Measurements from ENCODE around the gene RANGAP1.

RANGAP1 gene

GRCh38 chr22:41241133-41241676 is 44.8 kb downstream of the RANGAP1 start:
- DNase-seq: no peak
- in situ Hi-C loops (cut with HindIII; ENCODE audit: low pct_ligation_motif_present, low pct_unique_long_range_greater_than_20kb, low sequenced_read_pairs): no loop called here

- in situ Hi-C loops (cut with HindIII; ENCODE audit: low pct_ligation_motif_present, low pct_unique_long_range_greater_than_20kb, low sequenced_read_pairs): no loop called here
- DNase-seq: no peak
These were observed 45.4 kb downstream of the RANGAP1 start, which contains the start of gene CHADL for GRCh38 chr22:41240377-41241132. Gene CHADL (minus strand): TSS chr22:41240931. CDS start chr22:41240881, 50 bp downstream.

- no peak for DNase-seq
- in situ Hi-C loops (cut with HindIII; ENCODE audit: low pct_ligation_motif_present, low pct_unique_long_range_greater_than_20kb, low sequenced_read_pairs): no loop called here
These were observed 46.4 kb downstream of the RANGAP1 start for GRCh38 chr22:41239443-41240128.

DNA sequence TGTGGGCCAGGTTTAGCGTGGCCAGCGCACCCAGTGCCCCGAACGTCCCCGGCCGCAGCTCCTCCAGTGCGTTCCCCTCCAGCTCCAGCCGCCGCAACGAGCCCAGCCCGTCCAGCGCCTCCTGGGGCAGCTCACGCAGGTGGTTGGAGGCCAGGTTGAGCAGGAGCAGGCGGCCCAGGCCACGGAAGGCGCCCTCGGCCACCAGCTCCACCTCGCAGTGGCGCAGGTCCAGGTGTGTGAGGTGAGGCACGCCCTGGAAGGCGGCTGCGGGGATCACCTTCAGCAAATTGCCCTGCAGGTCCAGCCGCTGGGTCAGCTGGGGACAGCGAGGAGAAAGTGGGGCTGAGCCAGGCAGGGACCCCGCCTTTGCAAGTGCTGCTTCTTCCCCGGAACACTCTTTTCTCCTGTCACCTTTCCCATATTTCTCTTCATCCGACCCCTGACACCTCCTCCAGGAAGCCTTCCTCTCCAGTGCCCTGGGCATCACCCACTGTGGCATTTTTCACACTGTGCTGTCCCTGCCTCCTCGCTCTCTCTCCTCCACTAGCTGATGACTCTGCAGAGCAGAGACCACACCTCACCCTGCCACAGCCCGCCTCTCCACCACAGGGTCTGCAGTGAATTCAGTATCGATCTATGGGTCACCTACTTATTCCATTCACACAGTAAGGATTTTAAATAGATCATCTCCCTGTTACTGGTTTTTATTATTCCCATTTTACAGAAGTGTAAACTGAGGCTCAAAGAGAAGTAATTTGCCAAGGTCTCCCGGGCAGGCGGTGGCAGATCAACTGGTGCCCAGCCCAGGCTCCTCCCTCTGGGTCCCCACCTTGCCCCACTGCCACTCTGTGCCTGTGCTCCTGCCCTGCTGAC is 47.2 kb downstream of the RANGAP1 start:
- in situ Hi-C loops (cut with HindIII; ENCODE audit: low pct_ligation_motif_present, low pct_unique_long_range_greater_than_20kb, low sequenced_read_pairs): no loop called here
- no peak for DNase-seq

DNA sequence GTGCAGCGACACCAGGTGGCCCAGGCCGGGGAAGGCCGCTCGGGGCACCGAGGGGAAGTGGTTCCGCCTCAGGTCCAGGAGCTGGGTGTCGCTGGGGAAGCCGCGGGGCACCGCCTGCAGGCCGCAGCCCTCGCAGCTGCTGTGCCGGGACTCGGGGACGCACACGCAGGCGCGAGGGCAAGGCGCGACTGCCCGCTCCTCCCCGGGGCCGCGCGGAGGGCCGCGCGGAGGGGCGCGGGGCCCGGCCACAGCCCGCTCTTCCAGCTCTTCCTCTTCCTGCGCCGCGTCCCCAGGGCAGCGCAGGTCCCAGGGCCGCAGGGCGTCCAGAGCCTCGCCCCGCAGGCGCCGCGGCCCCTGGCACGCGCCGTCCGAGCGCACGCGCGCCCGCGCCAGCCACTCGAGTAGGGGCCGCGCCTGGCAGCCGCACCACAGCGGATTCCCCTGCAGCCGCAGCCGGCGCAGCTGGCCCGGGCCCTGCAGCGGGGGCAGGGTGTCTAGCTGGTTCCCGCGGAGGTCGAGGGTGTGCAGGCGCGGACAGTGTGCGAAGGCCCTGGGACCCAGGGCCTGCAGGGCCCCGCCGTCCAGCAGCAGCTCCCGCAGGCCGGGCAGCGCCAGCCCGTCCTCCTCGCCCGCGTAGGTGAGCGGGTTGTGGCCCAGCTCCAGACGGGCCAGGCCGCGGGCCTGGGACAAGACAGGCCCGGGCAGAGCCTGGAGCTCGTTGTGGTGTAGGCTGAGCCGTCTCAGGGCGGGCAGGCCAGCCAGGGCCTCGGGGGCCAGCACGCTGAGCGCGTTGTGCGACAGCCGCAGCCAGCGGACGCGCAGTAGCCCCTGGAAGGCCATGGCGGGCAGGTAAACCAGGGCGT is 48.0 kb downstream of the RANGAP1 start:
- peak; percentile 57 for DNase-seq
- in situ Hi-C loops (cut with HindIII; ENCODE audit: low pct_ligation_motif_present, low pct_unique_long_range_greater_than_20kb, low sequenced_read_pairs): no loop called here

DNA sequence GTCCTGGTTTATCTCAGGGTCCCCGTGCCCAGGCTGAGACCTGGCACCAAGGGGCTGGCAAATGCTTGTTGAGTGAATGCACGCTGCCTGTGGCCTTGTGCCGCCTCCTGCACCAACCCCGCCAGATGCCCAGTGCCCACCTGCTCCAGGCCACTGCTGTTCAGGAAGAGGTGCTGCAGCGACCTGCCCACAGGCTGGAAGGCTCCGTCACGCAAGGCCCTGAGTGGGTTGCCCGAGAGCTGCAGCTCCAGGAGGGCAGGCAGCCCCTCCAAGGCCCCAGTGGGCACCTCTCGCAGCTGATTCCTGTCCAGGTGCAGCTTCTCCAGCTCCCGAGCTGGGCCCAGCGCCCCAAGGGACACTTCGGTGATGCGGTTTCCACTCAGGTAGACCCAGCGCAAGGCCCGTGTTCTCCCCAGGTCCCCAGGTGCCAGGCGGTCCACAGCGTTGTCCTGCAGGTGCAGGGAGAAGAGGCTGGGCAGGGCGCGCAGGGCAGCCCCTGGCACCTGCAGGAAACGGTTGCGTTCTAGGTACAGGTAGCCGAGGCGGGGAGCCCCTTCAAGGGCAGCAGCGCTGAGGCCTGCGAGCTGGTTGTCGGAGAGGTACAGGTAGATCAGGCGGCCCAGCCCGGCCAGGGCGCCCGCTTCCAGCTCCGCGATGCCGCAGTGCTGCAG is 48.8 kb downstream of the RANGAP1 start:
- in situ Hi-C loops (cut with HindIII; ENCODE audit: low pct_ligation_motif_present, low pct_unique_long_range_greater_than_20kb, low sequenced_read_pairs): no loop called here
- DNase-seq: no peak

GRCh38 chr22:41234815-41235695 is 50.9 kb downstream of the RANGAP1 start:
- in situ Hi-C loops (cut with HindIII; ENCODE audit: low pct_ligation_motif_present, low pct_unique_long_range_greater_than_20kb, low sequenced_read_pairs): no loop called here
- no peak for DNase-seq

DNA sequence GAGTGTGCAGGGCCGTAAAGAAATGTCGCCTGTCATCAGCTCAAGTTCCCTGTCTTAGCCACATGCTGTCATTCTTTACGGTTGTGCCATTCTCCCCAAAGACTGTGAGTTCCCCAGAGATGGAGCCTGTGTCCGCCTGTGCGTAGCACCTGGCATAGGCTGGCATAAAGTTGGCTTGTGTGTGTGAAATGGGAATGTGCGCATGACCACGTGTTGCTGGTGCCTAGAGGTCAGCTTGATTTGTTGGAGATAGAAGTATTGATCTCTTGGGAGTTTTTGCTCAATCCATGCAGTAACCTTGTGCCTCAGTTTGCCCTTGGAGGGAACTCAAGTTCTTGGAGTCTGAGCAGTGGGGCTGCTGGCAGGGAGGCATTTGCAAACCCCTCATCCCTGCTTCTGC is 54.6 kb downstream of the RANGAP1 start:
- in situ Hi-C loops (cut with HindIII; ENCODE audit: low pct_ligation_motif_present, low pct_unique_long_range_greater_than_20kb, low sequenced_read_pairs): no loop called here

DNA sequence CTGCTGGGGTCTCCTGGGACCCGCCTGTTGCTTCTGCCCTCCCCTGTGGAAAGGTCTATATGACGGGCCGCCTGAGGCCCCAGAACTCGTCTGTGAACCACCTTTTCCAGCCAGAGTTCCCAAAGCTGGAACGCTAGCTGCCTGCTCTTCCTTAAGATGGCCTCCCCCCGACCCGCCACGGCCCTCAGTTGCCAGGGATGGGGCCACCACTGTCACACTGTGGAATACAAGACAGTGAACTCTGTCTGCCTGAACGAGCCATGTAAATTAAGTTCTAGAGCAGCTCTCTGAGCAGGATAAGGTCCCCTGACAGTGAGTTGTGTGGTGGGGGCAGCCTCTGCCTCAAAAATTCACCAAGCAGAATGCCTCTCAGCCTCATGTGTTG is 55.6 kb downstream of the RANGAP1 start:
- in situ Hi-C loops (cut with HindIII; ENCODE audit: low pct_ligation_motif_present, low pct_unique_long_range_greater_than_20kb, low sequenced_read_pairs): no loop called here
- DNase-seq: no peak

More for the DNA sequence above, 54.6 kb downstream of the RANGAP1 start:
- DNase-seq: no peak

GRCh38 chr22:41229730-41230400 is 56.1 kb downstream of the RANGAP1 start:
- in situ Hi-C loops (cut with HindIII; ENCODE audit: low pct_ligation_motif_present, low pct_unique_long_range_greater_than_20kb, low sequenced_read_pairs): no loop called here
- DNase-seq: no peak

GRCh38 chr22:41229215-41229614 is 56.8 kb downstream of the RANGAP1 start:
- in situ Hi-C loops (cut with HindIII; ENCODE audit: low pct_ligation_motif_present, low pct_unique_long_range_greater_than_20kb, low sequenced_read_pairs): no loop called here
- no peak for DNase-seq

- no peak for DNase-seq
- in situ Hi-C loops (cut with HindIII; ENCODE audit: low pct_ligation_motif_present, low pct_unique_long_range_greater_than_20kb, low sequenced_read_pairs): no loop called here
These were observed 59.0 kb downstream of the RANGAP1 start for GRCh38 chr22:41226723-41227655.

DNA sequence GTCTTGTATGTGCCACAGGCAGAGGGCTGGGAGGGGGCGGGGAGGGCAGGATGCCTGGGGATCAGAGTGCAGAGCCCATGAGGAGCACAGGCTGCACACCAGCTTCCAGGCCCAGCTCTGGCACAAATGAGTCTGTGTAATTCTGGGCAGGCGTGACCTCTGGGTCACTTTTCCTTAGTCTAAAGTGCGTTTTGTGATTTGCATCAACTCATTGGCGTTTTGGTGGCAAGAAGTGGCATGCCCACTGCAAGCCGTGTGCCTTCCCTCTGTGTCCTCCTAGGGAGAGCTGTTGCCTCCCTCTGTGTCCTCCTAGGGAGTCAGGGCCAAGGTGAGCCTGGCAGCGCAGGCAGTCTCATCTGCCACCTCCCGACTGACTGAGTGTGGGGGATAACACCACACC is 62.5 kb downstream of the RANGAP1 start:
- in situ Hi-C loops (cut with HindIII; ENCODE audit: low pct_ligation_motif_present, low pct_unique_long_range_greater_than_20kb, low sequenced_read_pairs): no loop called here

GRCh38 chr22:41222846-41223507 is 63.0 kb downstream of the RANGAP1 start:
- DNase-seq: no peak
- in situ Hi-C loops (cut with HindIII; ENCODE audit: low pct_ligation_motif_present, low pct_unique_long_range_greater_than_20kb, low sequenced_read_pairs): no loop called here

More for the DNA sequence above, 62.5 kb downstream of the RANGAP1 start:
- DNase-seq: no peak

Measured in ACHN (cell line).